Coronary artery (tissue), 2 donors: ENCODE results near the gene ARHGAP10.

Experiments
- DNase-seq: peaks from one replicate; pipeline ENCODE4 v3.0.0-alpha.2; 2017; ENCODE audit warnings: low spot score
- H3K27ac ChIP-seq, 2 donors: fragments of 200-600 bp; sonication (generic); one replicate each; pipeline ENCODE4 v1.5.1; 2016 to 2019
- H3K4me3 ChIP-seq: fragments of 200-600 bp; sonication (generic); 2 replicates; pipeline ENCODE4 v1.5.1; 2016; ENCODE audit warnings: mild to moderate bottlenecking, moderate library complexity
- CTCF ChIP-seq: fragments of 200-600 bp; sonication (generic); IDR thresholded peaks from one replicate; pipeline ENCODE4 v1.5.1; 2019; ENCODE audit warnings: antibody characterized with exemption

ARHGAP10 gene

GRCh38 chr4:147829401-147830101 is 97.7 kb downstream of the ARHGAP10 start:
- H3K4me3 ChIP-seq: peak overlapping the region; percentile 27
- TF ChIP-seq CTCF: no peak
- peak overlapping the region; percentile 91 to 94 for H3K27ac ChIP-seq
- DNase-seq: peak; percentile 88

- no peak for TF ChIP-seq CTCF
- Histone ChIP-seq H3K27ac (peak overlapping the region; percentile 91 to 94), H3K4me3 (no peak overlapping the region)
- no peak for DNase-seq
Measured at GRCh38 chr4:147830102-147830463, 98.2 kb downstream of the ARHGAP10 start.

GRCh38 chr4:147830987-147831386 is 99.1 kb downstream of the ARHGAP10 start:
- peak overlapping the region; percentile 91 to 94 for H3K27ac ChIP-seq
- no peak for TF ChIP-seq CTCF
- H3K4me3 ChIP-seq: peak overlapping the region; percentile 12
- no peak for DNase-seq

GRCh38 chr4:147831551-147832171 is 99.8 kb downstream of the ARHGAP10 start:
- peak overlapping the region; percentile 91 to 94 for H3K27ac ChIP-seq
- no peak overlapping the region for H3K4me3 ChIP-seq
- TF ChIP-seq CTCF: no peak
- no peak for DNase-seq

- TF ChIP-seq CTCF: no peak
- H3K27ac ChIP-seq: peak overlapping the region; percentile 91 to 94
- DNase-seq: no peak
- no peak overlapping the region for H3K4me3 ChIP-seq
Measured at GRCh38 chr4:147833254-147833653, 101.4 kb downstream of the ARHGAP10 start.

GRCh38 chr4:147833741-147834140 is 101.9 kb downstream of the ARHGAP10 start:
- no peak for DNase-seq
- peak overlapping the region in 1 of 2 donors; percentile 94 for H3K27ac ChIP-seq
- H3K4me3 ChIP-seq: no peak overlapping the region
- no peak for TF ChIP-seq CTCF

GRCh38 chr4:147834480-147834879 is 102.6 kb downstream of the ARHGAP10 start:
- no peak for TF ChIP-seq CTCF
- DNase-seq: no peak
- Histone ChIP-seq H3K4me3 (no peak overlapping the region), H3K27ac (peak overlapping the region; percentile 30 to 94)
